HCT116 (cell line): ENCODE results near the gene TEPSIN. TPM values are rescaled to one million over a fixed set of nuclear protein-coding genes. Genes with fewer than 3 reads are reported as not detected.
A peak's percentile ranks its signal among the peaks of the same experiment; 100 is the strongest.

Source experiments
- ATAC-seq: fragments of 200-7000 bp; cut with Tn5 transposase; 2 replicates; pipeline ENCODE4 v1.9.1; 2020; ENCODE audit warnings: mild to moderate bottlenecking, moderate library complexity
- BruUV-seq: library from RNA; stranded (reverse); fragments of 400-500 nt; replicated peaks from 2 replicates; lab custom pipeline; 2021; lab: Mats Ljungman, UMichigan
- CTCF ChIA-PET: fragments of 300-600 bp; sonication (Branson Sonifier 250); formaldehyde crosslinking; loops from one replicate; lab custom pipeline; 2021; ENCODE audit warnings: antibody characterized with exemption; lab: Charles Lee
- POLR2A ChIA-PET: fragments of 300-600, 350-600 bp; sonication (Branson Sonifier 250); formaldehyde crosslinking; loops from one replicate; lab custom pipeline; 2021; ENCODE audit warnings: antibody characterized with exemption; lab: Charles Lee
- RAD21 ChIA-PET, 2 experiments: fragments of 300-600 bp; sonication (Branson Sonifier 250); formaldehyde crosslinking; loops; one replicate each; lab custom pipeline; 2023; ENCODE audit warnings: low total read pairs in 2 of 2; ENCODE audit not compliant: uncharacterized antibody in 2 of 2, unreplicated experiment in 2 of 2, low non-redundant PET in 1 of 2; lab: Charles Lee
- DNase-seq: peaks from one replicate; pipeline ENCODE4 v3.0.0-alpha.2; 2010; ENCODE audit warnings: low read depth, low spot score
- H2AFZ ChIP-seq: fragments of 200-600 bp; shearing (Covaris generic), sonication (generic); 2 replicates; pipeline ENCODE4 v1.6.1; 2017; ENCODE audit warnings: low read depth, mixed run types, mixed read lengths, antibody characterized with exemption, low read length; ENCODE audit not compliant: poor library complexity, severe bottlenecking
- H3K27ac ChIP-seq: 2 replicates; pipeline ENCODE4 v1.5.1; 2012; ENCODE audit warnings: low read depth, low read length
- H3K27me3 ChIP-seq: fragments of 200-600 bp; sonication (generic); 2 replicates; pipeline ENCODE4 v1.6.1; 2016; ENCODE audit warnings: mixed run types, low read length, mixed read lengths; ENCODE audit not compliant: insufficient read depth
- H3K36me3 ChIP-seq, 2 experiments: fragments of 200-500 bp in 1 of 2; fragments of 200-600 bp in 1 of 2; sonication (Bioruptor generic) in 1 of 2; sonication (generic) in 1 of 2; 2 replicates each; pipeline versions ENCODE4 v1.5.1 to v1.6.1; 2014 to 2016; ENCODE audit warnings: low read length in 2 of 2, inconsistent platforms in 1 of 2, mixed read lengths in 1 of 2, mixed run types in 1 of 2; ENCODE audit not compliant: insufficient read depth in 2 of 2, control insufficient read depth in 1 of 2
- H3K4me1 ChIP-seq, 2 experiments: fragments of 200-600 bp in 1 of 2; sonication (generic) in 1 of 2; 2 replicates each; pipeline versions ENCODE4 v1.5.1 to v1.6.1; 2012 to 2017; ENCODE audit warnings: low read length in 2 of 2, inconsistent platforms in 1 of 2, mild to moderate bottlenecking in 1 of 2, mixed read lengths in 1 of 2, mixed run types in 1 of 2, moderate library complexity in 1 of 2; ENCODE audit not compliant: insufficient read depth in 2 of 2, control insufficient read depth in 1 of 2
- H3K4me2 ChIP-seq: fragments of 200-600 bp; sonication (generic); 2 replicates; pipeline ENCODE4 v1.6.1; 2017; ENCODE audit warnings: mixed run types, low read length, mixed read lengths
- H3K4me3 ChIP-seq, 2 experiments: fragments of 200-600 bp in 1 of 2; sonication (generic) in 1 of 2; replicated peaks in 1 of 2; 2 replicates each; pipeline ENCODE4 v1.5.1; 2011 to 2016; ENCODE audit warnings: low read length in 2 of 2, control low read depth in 1 of 2, low read depth in 1 of 2, mild to moderate bottlenecking in 1 of 2, mixed read lengths in 1 of 2, mixed run types in 1 of 2
- H3K79me2 ChIP-seq: fragments of 200-600 bp; sonication (generic); 2 replicates; pipeline ENCODE4 v1.6.1; 2017; ENCODE audit warnings: mild to moderate bottlenecking, mixed run types, low read length, moderate library complexity, mixed read lengths; ENCODE audit not compliant: insufficient read depth
- H3K9ac ChIP-seq: fragments of 200-600 bp; sonication (generic); 2 replicates; pipeline ENCODE4 v1.6.1; 2016; ENCODE audit warnings: low read length, mixed read lengths
- H3K9me2 ChIP-seq: fragments of 200-600 bp; sonication (generic), shearing (Covaris generic); 2 replicates; pipeline ENCODE4 v1.6.1; 2017; ENCODE audit warnings: mixed run types, mild to moderate bottlenecking, moderate library complexity; ENCODE audit not compliant: insufficient read depth
- H3K9me3 ChIP-seq, 2 experiments: fragments of 200-500 bp in 1 of 2; fragments of 200-600 bp in 1 of 2; sonication (Bioruptor generic) in 1 of 2; sonication (generic) in 1 of 2; 2 replicates each; pipeline ENCODE4 v1.6.1; 2014 to 2017; ENCODE audit warnings: low read length in 2 of 2, mixed read lengths in 2 of 2, inconsistent platforms in 1 of 2, low read depth in 1 of 2, mild to moderate bottlenecking in 1 of 2, mixed run types in 1 of 2, moderate library complexity in 1 of 2; ENCODE audit not compliant: control insufficient read depth in 1 of 2, insufficient read depth in 1 of 2
- H4K20me1 ChIP-seq: fragments of 200-600 bp; sonication (generic), shearing (Covaris generic); 2 replicates; pipeline ENCODE4 v1.6.1; 2017; ENCODE audit warnings: mixed run types, mild to moderate bottlenecking, moderate library complexity; ENCODE audit not compliant: insufficient read depth
- ATF3 ChIP-seq: IDR thresholded peaks from 2 replicates; pipeline ENCODE4 v1.6.1; 2012
- CBX3 ChIP-seq: IDR thresholded peaks from 2 replicates; pipeline ENCODE4 v1.6.1; 2012; ENCODE audit warnings: low read depth
- CEBPB ChIP-seq: IDR thresholded peaks from 2 replicates; pipeline ENCODE4 v1.6.1; 2012; ENCODE audit warnings: low read depth
- CTCF ChIP-seq, 3 experiments: fragments of 200-600 bp in 1 of 3; sonication (generic) in 1 of 3; IDR thresholded peaks in 2 of 3; conservative IDR thresholded peaks in 1 of 3; 2 replicates each; pipeline ENCODE4 v1.5.1; 2012 to 2017; ENCODE audit warnings: low read depth in 2 of 3, low read length in 2 of 3, antibody characterized with exemption in 1 of 3, borderline replicate concordance in 1 of 3, control low read depth in 1 of 3, mild to moderate bottlenecking in 1 of 3, mixed read lengths in 1 of 3, mixed run types in 1 of 3, moderate library complexity in 1 of 3; ENCODE audit not compliant: insufficient read depth in 1 of 3
- EGR1 ChIP-seq: IDR thresholded peaks from 2 replicates; pipeline ENCODE4 v1.6.1; 2012; ENCODE audit warnings: low read depth
- ELF1 ChIP-seq: IDR thresholded peaks from 2 replicates; pipeline ENCODE4 v1.6.1; 2012; ENCODE audit warnings: low read depth, borderline replicate concordance
- EZH2 ChIP-seq: fragments of 200-600 bp; sonication (generic); IDR thresholded peaks from 2 replicates; pipeline ENCODE4 v1.6.1; 2017; ENCODE audit warnings: antibody characterized with exemption, mixed run types
- EZH2phosphoT487 ChIP-seq: fragments of 200-600 bp; IDR thresholded peaks from 2 replicates; pipeline ENCODE4 v1.6.1; 2018; ENCODE audit warnings: antibody characterized with exemption, borderline replicate concordance
- FOSL1 ChIP-seq: IDR thresholded peaks from 2 replicates; pipeline ENCODE4 v1.6.1; 2012; ENCODE audit warnings: low read depth
- POLR2AphosphoS5 ChIP-seq: IDR thresholded peaks from 2 replicates; pipeline ENCODE4 v1.6.1; 2011; ENCODE audit warnings: mild to moderate bottlenecking, low read depth, low read length, moderate library complexity
- RAD21 ChIP-seq: IDR thresholded peaks from 2 replicates; pipeline ENCODE4 v1.6.1; 2012; ENCODE audit warnings: low read depth, mild to moderate bottlenecking
- SIN3A ChIP-seq: IDR thresholded peaks from 2 replicates; pipeline ENCODE4 v1.6.1; 2012; ENCODE audit warnings: low read depth
- SP1 ChIP-seq: IDR thresholded peaks from 2 replicates; pipeline ENCODE4 v1.6.1; 2012; ENCODE audit warnings: low read depth
- SRF ChIP-seq: IDR thresholded peaks from 2 replicates; pipeline ENCODE4 v1.6.1; 2012; ENCODE audit warnings: low read depth
- TCF7L2 ChIP-seq: IDR thresholded peaks from 2 replicates; pipeline ENCODE4 v1.7.0; 2011; ENCODE audit warnings: borderline replicate concordance, inconsistent platforms; ENCODE audit not compliant: insufficient read depth, insufficient read length; ENCODE audit errors: extremely low read depth
- YY1 ChIP-seq: IDR thresholded peaks from 2 replicates; pipeline ENCODE4 v1.6.1; 2011; ENCODE audit warnings: low read length, low read depth, moderate library complexity, mild to moderate bottlenecking; ENCODE audit not compliant: insufficient replicate concordance; ENCODE audit errors: extremely low read depth
- ZBTB33 ChIP-seq: IDR thresholded peaks from 2 replicates; pipeline ENCODE4 v1.6.1; 2011; ENCODE audit warnings: mild to moderate bottlenecking, low read length, moderate library complexity; ENCODE audit not compliant: insufficient replicate concordance; ENCODE audit errors: extremely low read depth
- ZFX ChIP-seq: fragments of 450-650 bp; IDR thresholded peaks from 2 replicates; pipeline ENCODE4 v1.6.1; 2017
- ZNF274 ChIP-seq: fragments of 200-500 bp; sonication (Bioruptor generic); IDR thresholded peaks from 2 replicates; pipeline ENCODE4 v1.6.1; 2014; ENCODE audit warnings: mild to moderate bottlenecking, low read depth, low read length, inconsistent platforms
- intact Hi-C: fragments of 100-400 bp; cut with micrococcal nuclease; formaldehyde crosslinking; loops from 2 replicates; pipeline ENCODE4 v1.10.0; 2022
- total RNA-seq: library from RNA; stranded (reverse); gene quantifications from one replicate; pipeline ENCODE4 v1.2.1, GENCODE V29; 2021; ENCODE audit not compliant: unreplicated experiment

Gene TEPSIN
- total RNA-seq, 1 experiment from 2014 or later, result 50.6 TPM

- H3K36me3 ChIP-seq, result peaks cover 0 to 10% of the 10 kb centered on the region in 2 experiments; a peak in 2 of 4 replicates
- ChIA-PET POLR2A (interaction anchor here (0.6 to 1.2 kb wide), 5 partner anchors 17 to 767 kb away, joined by 4 to 9 read pairs (median 4); partner anchors contain the start of genes NDUFAF8 and TEPSIN), CTCF (interaction anchor here (0.9 to 1.2 kb wide), 8 partner anchors 10 to 263 kb away, joined by 3 to 7 read pairs (median 4); partner anchors contain the start of genes NDUFAF8 and TEPSIN), RAD21 (interaction anchor here (0.6 to 0.9 kb wide), 3 partner anchors 17 to 263 kb away, joined by 3 to 8 read pairs (median 5); partner anchors contain the start of genes NDUFAF8 (in 1 of the 2) and TEPSIN (in 1 of the 2))
- no peaks in the 10 kb centered on the region for H3K27me3 ChIP-seq
- H3K9me3 ChIP-seq, result 0 out of 4 replicates have a peak, but pooled peaks cover 0 to 4% of the 10 kb centered on the region in 2 experiments
- peak overlapping the region; percentile 87 for H3K9ac ChIP-seq
- H2AFZ ChIP-seq, result no peak overlapping the region
- peaks cover 15% of the 10 kb centered on the region; the same call in 1 of the 2 replicates for H3K79me2 ChIP-seq
- H3K4me2 ChIP-seq, result peak overlapping the region; percentile 92
- DNase-seq (no peak), ATAC-seq (peak; percentile 1; the same call in 1 of the 2 replicates)
- TF ChIP-seq ZFX (no peak), SIN3A (no peak), CEBPB (no peak), RAD21 (no peak), ATF3 (no peak), EZH2phosphoT487 (no peak), EGR1 (no peak), TCF7L2 (no peak), FOSL1 (no peak), CBX3 (no peak), ZBTB33 (no peak), CTCF (IDR thresholded peaks at IDR 0.05 in 2 of 3, conservative IDR thresholded peaks at IDR 0.05 in 1 of 3; ENCODE audit: borderline replicate concordance in 1 of 3, insufficient read depth in 1 of 3, low read depth in 2 of 3, low read length in 2 of 3) (no peak), ZNF274 (no peak), SRF (no peak), EZH2 (no peak), ELF1 (no peak), SP1 (no peak), YY1 (no peak), POLR2AphosphoS5 (no peak)
- peak overlapping the region; percentile 84 to 90 for H3K4me3 ChIP-seq
- no TSS peak for BruUV-seq
- peak overlapping the region; percentile 74 for H3K27ac ChIP-seq
- H3K4me1 ChIP-seq, result peaks cover 20 to 29% of the 10 kb centered on the region in 2 experiments
- no peaks in the 10 kb centered on the region for H4K20me1 ChIP-seq
- no peaks in the 10 kb centered on the region for H3K9me2 ChIP-seq
- intact Hi-C loops, result loop anchor here (10.0 kb wide), 1 partner anchor 237 kb away; no protein-coding TSS in a partner anchor
Measured at GRCh38 chr17:81221842-81222619, 16.8 kb downstream of the TEPSIN start.
